Neural crest cell (in vitro differentiated cells): ENCODE data around the gene ALMS1. TPM values are rescaled to one million over a fixed set of nuclear protein-coding genes. Genes with fewer than 3 reads are reported as not detected.
"Not testable (repeated sequence)": the region's sequence is repeated elsewhere in the genome, so short reads cannot be mapped to it uniquely, and the experiment has no call there.

ENCODE experiments used
- DNase-seq: peaks from one replicate; pipeline ENCODE4 v3.0.0; 2021; ENCODE audit warnings: low read depth, mixed read lengths, low spot score
- H3K27ac Mint-ChIP-seq: one replicate; pipeline ENCODE4 v1.8.0; 2021; ENCODE audit warnings: mild to moderate bottlenecking, mixed read lengths; ENCODE audit not compliant: unreplicated experiment
- H3K27me3 Mint-ChIP-seq: 2 replicates; pipeline ENCODE4 v1.8.0; 2021; ENCODE audit warnings: low read depth, mild to moderate bottlenecking, mixed read lengths
- H3K36me3 Mint-ChIP-seq: 2 replicates; pipeline ENCODE4 v1.8.0; 2021; ENCODE audit warnings: low read depth, mild to moderate bottlenecking, mixed read lengths
- H3K4me1 Mint-ChIP-seq: 2 replicates; pipeline ENCODE4 v1.8.0; 2021; ENCODE audit warnings: mixed read lengths
- H3K4me3 Mint-ChIP-seq: one replicate; pipeline ENCODE4 v1.8.0; 2021; ENCODE audit warnings: mild to moderate bottlenecking, mixed read lengths
- H3K9me3 Mint-ChIP-seq: 2 replicates; pipeline ENCODE4 v1.8.0; 2021; ENCODE audit warnings: mixed read lengths
- total RNA-seq: library from RNA; stranded (reverse); gene quantifications from 2 replicates; pipeline ENCODE4 v1.2.1, GENCODE V29; 2021
- TF ChIP-seq, protein P1 (sequence below): fragments of 200-600 bp; sonication (generic); conservative IDR thresholded peaks from 2 replicates; pipeline ENCODE4 v1.5.0; 2021; ENCODE audit warnings: antibody characterized with exemption, mild to moderate bottlenecking

ALMS1 gene
- total RNA-seq, 1 donor from 2014 or later, result 48.1 TPM

DNA sequence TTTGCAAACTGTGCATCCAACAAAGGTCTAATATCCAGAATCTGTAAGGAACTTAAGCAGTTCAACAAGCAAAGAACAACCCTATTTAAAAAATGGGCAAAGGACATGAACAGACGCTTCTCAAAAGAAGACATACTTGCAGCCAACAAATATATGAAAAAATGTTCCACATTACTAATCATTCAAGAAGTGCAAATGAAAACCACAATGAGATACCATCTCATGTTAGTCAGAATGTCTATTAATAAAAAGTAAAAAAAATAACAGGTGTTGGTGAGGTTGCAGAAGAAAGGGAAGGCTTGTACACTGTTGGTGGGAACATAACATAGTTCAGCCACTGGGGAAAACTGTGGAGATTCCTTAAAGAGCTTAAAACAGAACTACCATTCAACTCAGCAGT, 130.4 kb downstream of the ALMS1 start:
- Mint-ChIP-seq H3K36me3 (peaks cover 48% of the 10 kb centered on the region), H3K27me3 (no peaks in the 10 kb centered on the region), H3K27ac (no peak overlapping the region), H3K9me3 (peaks cover 24% of the 10 kb centered on the region), H3K4me1 (no peaks in the 10 kb centered on the region), H3K4me3 (no peak overlapping the region)
- TF ChIP-seq, protein P1, sequence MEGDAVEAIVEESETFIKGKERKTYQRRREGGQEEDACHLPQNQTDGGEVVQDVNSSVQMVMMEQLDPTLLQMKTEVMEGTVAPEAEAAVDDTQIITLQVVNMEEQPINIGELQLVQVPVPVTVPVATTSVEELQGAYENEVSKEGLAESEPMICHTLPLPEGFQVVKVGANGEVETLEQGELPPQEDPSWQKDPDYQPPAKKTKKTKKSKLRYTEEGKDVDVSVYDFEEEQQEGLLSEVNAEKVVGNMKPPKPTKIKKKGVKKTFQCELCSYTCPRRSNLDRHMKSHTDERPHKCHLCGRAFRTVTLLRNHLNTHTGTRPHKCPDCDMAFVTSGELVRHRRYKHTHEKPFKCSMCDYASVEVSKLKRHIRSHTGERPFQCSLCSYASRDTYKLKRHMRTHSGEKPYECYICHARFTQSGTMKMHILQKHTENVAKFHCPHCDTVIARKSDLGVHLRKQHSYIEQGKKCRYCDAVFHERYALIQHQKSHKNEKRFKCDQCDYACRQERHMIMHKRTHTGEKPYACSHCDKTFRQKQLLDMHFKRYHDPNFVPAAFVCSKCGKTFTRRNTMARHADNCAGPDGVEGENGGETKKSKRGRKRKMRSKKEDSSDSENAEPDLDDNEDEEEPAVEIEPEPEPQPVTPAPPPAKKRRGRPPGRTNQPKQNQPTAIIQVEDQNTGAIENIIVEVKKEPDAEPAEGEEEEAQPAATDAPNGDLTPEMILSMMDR, result no peak
- no peak for DNase-seq

DNA sequence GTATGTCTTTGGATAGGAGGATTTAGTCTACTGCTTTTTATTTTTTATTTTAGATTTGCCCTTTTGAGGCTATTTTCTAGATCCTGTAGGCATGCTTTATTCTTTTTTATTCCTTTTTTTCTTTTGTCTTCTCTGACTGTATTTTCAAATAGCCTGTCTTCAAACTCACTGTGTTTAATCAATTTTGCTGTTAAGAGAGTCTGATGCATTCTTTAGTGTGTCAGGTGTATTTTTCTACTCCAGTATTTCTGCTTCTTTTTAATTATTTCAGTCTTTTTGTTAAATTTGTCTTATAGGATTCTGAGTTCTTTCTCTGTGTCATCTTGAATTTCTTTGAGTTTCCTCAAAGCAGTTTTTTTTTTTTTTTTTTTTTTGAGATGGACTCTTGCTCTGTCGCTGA, 143.1 kb downstream of the ALMS1 start:
- Mint-ChIP-seq H3K4me3 (no peak overlapping the region), H3K36me3 (peaks cover 82% of the 10 kb centered on the region), H3K9me3 (peaks cover 34% of the 10 kb centered on the region), H3K4me1 (no peaks in the 10 kb centered on the region), H3K27ac (no peak overlapping the region), H3K27me3 (no peaks in the 10 kb centered on the region)
- no peak for DNase-seq
- TF ChIP-seq, protein P1, result no peak

DNA sequence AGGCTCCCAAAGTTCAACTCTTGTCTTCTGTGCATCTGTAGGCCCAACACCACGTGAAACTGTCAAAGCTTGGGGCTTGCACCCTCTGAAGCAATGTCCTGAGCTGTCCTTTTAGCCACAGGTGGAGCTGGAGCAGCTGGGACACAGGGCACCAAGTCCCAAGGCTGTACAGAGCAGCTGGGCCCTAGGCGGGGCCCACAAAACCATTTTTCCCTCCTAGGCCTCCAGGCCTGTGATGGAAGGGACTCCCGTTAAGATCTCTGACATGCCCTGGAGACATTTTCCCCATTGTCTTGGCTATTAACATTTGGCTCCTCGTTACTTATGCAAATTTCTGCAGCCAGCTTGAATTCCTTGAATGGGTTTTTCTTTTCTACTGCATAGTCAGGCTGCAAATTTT, 145.1 kb downstream of the ALMS1 start:
- not testable (repeated sequence) for H3K27me3 Mint-ChIP-seq, DNase-seq, H3K4me1 Mint-ChIP-seq, H3K4me3 Mint-ChIP-seq, H3K27ac Mint-ChIP-seq
- Mint-ChIP-seq H3K36me3 (peaks cover 79% of the 10 kb centered on the region), H3K9me3 (peaks cover 24% of the 10 kb centered on the region)

DNA sequence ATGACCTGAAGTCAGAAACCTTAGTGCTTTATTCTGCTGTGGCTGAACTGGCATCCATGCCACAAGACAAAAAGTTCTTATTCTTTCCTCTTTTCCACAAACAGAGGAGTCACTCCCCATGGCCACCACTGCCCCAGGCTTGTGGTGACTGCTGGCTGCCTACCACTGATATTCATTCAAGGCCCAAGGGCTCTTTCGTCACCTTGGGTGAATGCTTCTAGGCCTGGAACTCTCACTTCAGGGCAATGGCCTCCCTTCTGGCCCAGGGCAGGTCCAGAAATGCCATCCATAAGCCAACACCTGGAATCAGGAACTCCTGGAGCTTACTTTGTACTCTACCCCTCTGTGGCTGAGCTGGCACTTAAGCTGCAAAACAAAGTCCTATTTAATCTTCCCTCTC, 146.7 kb downstream of the ALMS1 start:
- no peak for DNase-seq
- Mint-ChIP-seq H3K4me3 (no peak overlapping the region), H3K27ac (no peak overlapping the region), H3K27me3 (no peaks in the 10 kb centered on the region), H3K4me1 (no peaks in the 10 kb centered on the region), H3K36me3 (peaks cover 79% of the 10 kb centered on the region), H3K9me3 (peaks cover 13% of the 10 kb centered on the region)
- TF ChIP-seq, protein P1, result no peak

DNA sequence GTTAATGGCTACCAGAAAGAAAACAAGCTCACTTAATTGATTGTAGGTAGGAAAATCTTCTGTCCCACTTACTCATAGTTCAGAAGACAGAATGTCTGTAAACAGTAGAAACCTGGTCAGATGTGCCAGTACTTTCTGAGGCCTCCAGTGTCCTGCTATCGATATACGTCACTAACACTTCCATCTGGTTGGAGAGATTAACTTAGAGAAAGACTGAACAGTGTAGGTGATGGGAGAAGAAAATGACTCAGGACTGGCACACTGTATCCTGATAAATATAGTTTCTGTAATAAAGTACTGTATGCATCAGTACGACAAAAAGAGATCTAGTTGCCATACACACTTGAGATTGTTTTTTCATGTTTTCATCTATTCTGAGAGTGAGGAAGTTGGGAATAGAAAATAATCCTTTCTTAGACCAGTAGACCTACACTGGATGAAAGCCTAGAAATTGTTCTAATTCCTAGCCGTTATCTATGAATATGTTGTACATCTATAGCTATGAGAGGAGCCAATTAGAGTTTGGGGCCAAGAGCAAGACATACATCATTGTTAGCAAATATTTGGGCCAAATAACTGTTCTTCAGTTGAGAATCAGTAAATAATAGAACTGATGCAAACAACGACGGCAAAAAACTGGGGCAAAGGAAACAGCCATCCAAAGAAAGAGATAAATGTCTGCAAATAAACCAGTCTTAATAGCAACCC, 150.7 kb downstream of the ALMS1 start:
- H3K9me3 Mint-ChIP-seq, result peaks cover 18% of the 10 kb centered on the region
- no peaks in the 10 kb centered on the region for H3K4me1 Mint-ChIP-seq
- H3K27ac Mint-ChIP-seq, result no peak overlapping the region
- no peak for DNase-seq
- H3K27me3 Mint-ChIP-seq, result no peaks in the 10 kb centered on the region
- no peak overlapping the region for H3K4me3 Mint-ChIP-seq
- TF ChIP-seq, protein P1, result no peak
- peaks cover 82% of the 10 kb centered on the region for H3K36me3 Mint-ChIP-seq

DNA sequence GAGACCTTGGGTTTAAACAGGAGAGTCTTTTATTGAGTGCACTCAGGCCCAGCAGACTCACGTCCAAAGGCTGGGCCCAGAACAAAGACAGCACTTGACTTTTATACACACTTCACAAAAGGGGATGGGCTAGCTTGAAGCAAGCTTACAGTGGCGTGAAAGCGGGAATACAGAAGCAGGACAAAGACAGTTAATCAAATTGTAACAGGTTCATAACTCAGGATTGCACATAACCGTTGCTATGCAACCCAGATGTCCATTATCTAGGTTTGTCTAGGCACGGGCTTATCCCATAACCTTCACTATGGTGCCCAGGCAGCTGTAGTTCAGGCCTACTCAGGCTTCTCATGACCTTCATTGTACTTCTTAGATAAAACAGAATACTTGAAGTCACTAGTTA, 175.2 kb downstream of the ALMS1 start:
- H3K27me3 Mint-ChIP-seq, H3K4me3 Mint-ChIP-seq, DNase-seq, H3K9me3 Mint-ChIP-seq: not testable (repeated sequence)
- Mint-ChIP-seq H3K4me1 (peaks cover 19% of the 10 kb centered on the region), H3K27ac (peak overlapping the region; percentile 90), H3K36me3 (peaks cover 21% of the 10 kb centered on the region)
